Keratinocyte (primary cell): ENCODE data around the gene JCAD. TPM values are rescaled to one million over a fixed set of nuclear protein-coding genes. Genes with fewer than 3 reads are reported as not detected.

ENCODE experiments used
- DNase-seq: peaks from one replicate; pipeline ENCODE4 v3.0.0-alpha.2; 2011; ENCODE audit warnings: low read depth, missing footprints, low spot score
- FAIRE-seq: peaks from 2 replicates; lab custom pipeline; 2011; peaks lifted over from hg19 to GRCh38; lab: Jason Lieb, UNC
- H2AFZ ChIP-seq: 2 replicates; pipeline ENCODE4 v1.6.0; 2012; ENCODE audit warnings: low read length, control low read depth, inconsistent platforms; ENCODE audit not compliant: control insufficient read depth
- H3K27ac ChIP-seq: 2 replicates; pipeline ENCODE4 v1.5.1; 2011; ENCODE audit warnings: low read length; ENCODE audit not compliant: control insufficient read depth, insufficient read depth
- H3K27me3 ChIP-seq: 3 replicates; pipeline ENCODE4 v1.6.0; 2011; ENCODE audit warnings: low read length; ENCODE audit not compliant: control insufficient read depth, insufficient read depth; ENCODE audit errors: extremely low read depth
- H3K36me3 ChIP-seq, 2 experiments: 2 replicates in 1 of 2; 3 replicates in 1 of 2; pipeline ENCODE4 v1.5.1; 2011; ENCODE audit warnings: low read length in 2 of 2, mild to moderate bottlenecking in 1 of 2; ENCODE audit not compliant: control insufficient read depth in 2 of 2, insufficient read depth in 2 of 2; ENCODE audit errors: extremely low read depth in 1 of 2
- H3K4me1 ChIP-seq: 3 replicates; pipeline ENCODE4 v1.5.1; 2011; ENCODE audit warnings: low read length; ENCODE audit not compliant: control insufficient read depth, insufficient read depth; ENCODE audit errors: extremely low read depth
- H3K4me2 ChIP-seq: 3 replicates; pipeline ENCODE4 v1.6.0; 2011; ENCODE audit warnings: low read depth, low read length; ENCODE audit not compliant: control insufficient read depth, insufficient read depth; ENCODE audit errors: extremely low read depth
- H3K4me3 ChIP-seq, 3 experiments: fragments of 200-600 bp in 1 of 3; sonication (generic) in 1 of 3; 2 replicates in 2 of 3; 3 replicates in 1 of 3; pipeline ENCODE4 v1.5.1; 2011 to 2016; ENCODE audit warnings: low read length in 3 of 3, mild to moderate bottlenecking in 3 of 3, control low read depth in 2 of 3, inconsistent platforms in 1 of 3, low read depth in 1 of 3, mixed read lengths in 1 of 3, mixed run types in 1 of 3, moderate library complexity in 1 of 3; ENCODE audit not compliant: control insufficient read depth in 2 of 3, insufficient read depth in 2 of 3; ENCODE audit errors: extremely low read depth in 1 of 3
- H3K79me2 ChIP-seq: 2 replicates; pipeline ENCODE4 v1.6.0; 2012; ENCODE audit warnings: low read length; ENCODE audit not compliant: control insufficient read depth, insufficient read depth
- H3K9ac ChIP-seq: 3 replicates; pipeline ENCODE4 v1.6.0; 2011; ENCODE audit warnings: low read length; ENCODE audit not compliant: control insufficient read depth, insufficient read depth; ENCODE audit errors: extremely low read depth
- H3K9me1 ChIP-seq: 3 replicates; pipeline ENCODE4 v1.6.0; 2011; ENCODE audit warnings: low read length; ENCODE audit not compliant: control insufficient read depth, insufficient read depth; ENCODE audit errors: extremely low read depth
- H3K9me3 ChIP-seq: 2 replicates; pipeline ENCODE4 v1.5.1; 2012; ENCODE audit warnings: low read depth, low read length; ENCODE audit not compliant: control insufficient read depth
- H4K20me1 ChIP-seq: 3 replicates; pipeline ENCODE4 v1.6.0; 2011; ENCODE audit warnings: low read length; ENCODE audit not compliant: control insufficient read depth, insufficient read depth; ENCODE audit errors: extremely low read depth
- CTCF ChIP-seq, 3 experiments: IDR thresholded peaks in 1 of 3; conservative IDR thresholded peaks in 1 of 3; optimal IDR thresholded peaks in 1 of 3; 2 replicates in 2 of 3; 3 replicates in 1 of 3; pipeline versions ENCODE3 to v1.5.1; 2011; ENCODE audit warnings: low read length in 3 of 3, mild to moderate bottlenecking in 3 of 3, moderate library complexity in 2 of 3, control low read depth in 1 of 3, inconsistent platforms in 1 of 3; ENCODE audit not compliant: insufficient read depth in 2 of 3; ENCODE audit errors: extremely low read depth in 1 of 3
- EZH2 ChIP-seq: IDR thresholded peaks from one replicate; pipeline ENCODE4 v1.6.1; 2012; ENCODE audit warnings: inconsistent platforms, mild to moderate bottlenecking, low read length, moderate library complexity
- dilution Hi-C: fragments of 300-500 bp; cut with MboI; formaldehyde crosslinking; loops from one replicate; pipeline ENCODE4 v1.7.0; 2020; ENCODE audit warnings: low sequenced_read_pairs; ENCODE audit not compliant: extremely low pct_ligation_motif_present
- polyA plus RNA-seq, 5 experiments: library from polyadenylated mRNA; depleted of rRNA in 3 of 5; stranded (reverse) in 3 of 5; stranded (forward) in 1 of 5; unstranded in 1 of 5; fragments of >200 nt; gene quantifications; 1 replicate in 1 of 5; 2 replicates in 3 of 5; 3 replicates in 1 of 5; pipeline versions ENCODE4 v1.2.1 to v1.2.3, GENCODE V29; 2011 to 2012; ENCODE audit warnings: missing spikeins in 2 of 5, low read depth in 1 of 5, low replicate concordance in 1 of 5

JCAD gene
- polyA plus RNA-seq, 1 donor (not counting 4 experiments of a cell fraction or from before 2014, with no cell fraction given), result 0.10 TPM

- FAIRE-seq, result no peak
Observed at GRCh38 chr10:30036341-30036740, 23.0 kb downstream of the JCAD start.

DNA sequence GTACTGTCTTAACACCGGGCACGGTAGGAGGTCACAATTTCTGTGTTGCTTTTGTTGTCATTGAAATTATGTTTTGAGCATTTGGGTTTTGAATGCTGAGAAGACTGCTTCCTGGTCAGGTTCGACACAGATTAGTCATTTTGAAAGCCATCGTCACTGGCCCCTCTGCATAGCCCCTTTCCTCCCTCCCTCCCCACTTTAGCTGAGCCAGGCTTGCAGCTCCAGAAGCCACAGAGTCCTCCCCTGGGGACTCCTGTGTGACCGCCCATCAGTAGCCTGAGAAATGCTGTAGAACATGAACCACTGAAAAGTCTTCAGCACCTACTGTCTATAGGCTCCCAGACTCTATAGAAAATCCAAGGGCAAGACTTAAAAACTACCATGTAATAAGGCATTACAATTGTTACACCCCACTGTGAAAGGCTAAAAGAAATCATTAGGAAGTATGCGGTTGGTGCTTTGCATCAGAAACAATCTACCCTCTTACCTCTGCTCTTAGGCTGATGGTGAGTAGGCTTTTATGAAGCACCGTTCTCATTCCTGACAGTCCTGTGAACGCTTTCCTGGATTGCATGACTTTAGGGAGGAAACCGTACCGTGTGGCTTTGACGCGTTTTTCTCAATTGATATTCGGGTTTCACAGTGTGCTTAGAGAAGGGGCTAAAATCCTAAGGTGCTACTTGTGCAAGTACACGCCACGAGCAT is 24.8 kb downstream of the JCAD start:
- Histone ChIP-seq H3K27me3 (peaks cover 12% of the 10 kb centered on the region), H3K4me1 (no peaks in the 10 kb centered on the region), H4K20me1 (no peaks in the 10 kb centered on the region), H3K9ac (no peak overlapping the region), H2AFZ (no peak overlapping the region), H3K79me2 (no peaks in the 10 kb centered on the region), H3K36me3 (no peaks in the 10 kb centered on the region), H3K27ac (no peak overlapping the region), H3K9me1 (no peaks in the 10 kb centered on the region), H3K9me3 (no peaks in the 10 kb centered on the region), H3K4me2 (no peak overlapping the region), H3K4me3 (no peak overlapping the region)
- FAIRE-seq, result no peak
- TF ChIP-seq CTCF (optimal IDR thresholded peaks at IDR 0.05 in 1 of 3, IDR thresholded peaks at IDR 0.05 in 1 of 3, conservative IDR thresholded peaks at IDR 0.05 in 1 of 3; ENCODE audit: extremely low read depth in 1 of 3, insufficient read depth in 2 of 3, low read length in 3 of 3), result no peak
- TF ChIP-seq EZH2, result no peak
- dilution Hi-C loops, result no loop called here
- DNase-seq, result no peak

More at GRCh38 chr10:30036341-30036740, 23.0 kb downstream of the JCAD start:
- Histone ChIP-seq H3K4me2 (no peak overlapping the region), H3K27ac (no peak overlapping the region), H2AFZ (no peak overlapping the region), H3K27me3 (peaks cover 5% of the 10 kb centered on the region), H3K4me1 (no peaks in the 10 kb centered on the region), H3K36me3 (no peaks in the 10 kb centered on the region), H3K79me2 (no peaks in the 10 kb centered on the region), H3K4me3 (no peak overlapping the region), H3K9me3 (no peaks in the 10 kb centered on the region), H3K9me1 (no peaks in the 10 kb centered on the region), H3K9ac (no peak overlapping the region), H4K20me1 (no peaks in the 10 kb centered on the region)
- dilution Hi-C loops, result no loop called here
- no peak for DNase-seq
- TF ChIP-seq CTCF (optimal IDR thresholded peaks at IDR 0.05 in 1 of 3, IDR thresholded peaks at IDR 0.05 in 1 of 3, conservative IDR thresholded peaks at IDR 0.05 in 1 of 3; ENCODE audit: extremely low read depth in 1 of 3, insufficient read depth in 2 of 3, low read length in 3 of 3) (no peak), EZH2 (no peak)
